ENCODE measurements around the gene DMPK. TPM values are rescaled to one million over a fixed set of nuclear protein-coding genes. Genes with fewer than 3 reads are reported as not detected.

DMPK gene
- total and polyA plus RNA-seq, 9 of the 15 experiments (the other 6 are each of a cell fraction or from before 2014, with no cell fraction given): 0.24 to 31.3 (median 7.3) TPM

- peak overlapping the region; percentile 72 for H3K27ac ChIP-seq (ENCODE audit: extremely low read depth, low read depth, low read length)
- H3K4me1 ChIP-seq (replicated peaks in 1 of 2; ENCODE audit: control insufficient read depth in 2 of 2, insufficient read depth in 2 of 2, low read length in 2 of 2): peaks cover 14 to 20% of the 10 kb centered on the region in 2 experiments; a peak in 4 of 5 replicates
- peak overlapping the region; percentile 84 for H2AFZ ChIP-seq (ENCODE audit: low read depth, low read length)
- peak overlapping the region; percentile 15; the same call in 1 of the 2 replicates for H3K4me3 ChIP-seq
- H3K27me3 ChIP-seq (ENCODE audit: control insufficient read depth in 2 of 2, insufficient read depth in 2 of 2, low read length in 2 of 2): no peaks in the 10 kb centered on the region
- H4K20me1 ChIP-seq (replicated peaks; ENCODE audit: control insufficient read depth, insufficient read depth, low read length): no peaks in the 10 kb centered on the region
- BruUV-seq (replicated peaks): TSS peak; percentile 96
- H3K4me2 ChIP-seq (ENCODE audit: insufficient read depth, low read length): peak overlapping the region; percentile 79
- in situ Hi-C loops (cut with MboI): no loop called here
- peak; percentile 96 for ATAC-seq
- no peaks in the 10 kb centered on the region for H3K9me3 ChIP-seq (replicated peaks; ENCODE audit: control insufficient read depth, insufficient read depth, low read depth, low read length)
- H3K9ac ChIP-seq (ENCODE audit: insufficient read depth in 1 of 2, low read depth in 2 of 2, low read length in 2 of 2): peak overlapping the region; percentile 71 to 76; a peak in 3 of 4 replicates
- no peaks in the 10 kb centered on the region for H3K36me3 ChIP-seq (ENCODE audit: control insufficient read depth, insufficient read depth, low read length)
- no peaks in the 10 kb centered on the region for H3K9me1 ChIP-seq (ENCODE audit: control insufficient read depth, insufficient read depth, low read length)
- intact Hi-C loops (cut with micrococcal nuclease): no loop called here
- ChIA-PET CTCF (ENCODE audit: low intra/inter-chr PET ratio) (no interaction called here), POLR2A (interaction anchor here (1.2 to 2.1 kb wide), 2 partner anchors 9 to 23 kb away, joined by 6 to 7 read pairs; partner anchors contain the start of gene FBXO46)
- no peaks in the 10 kb centered on the region for H3K79me2 ChIP-seq (ENCODE audit: control insufficient read depth, insufficient read depth, low read length)
- DNase-seq (ENCODE audit: extremely low read depth in 1 of 4, low spot score in 3 of 4): peak; percentile 71 to 94 (median 82)
- peak; percentile 95 for FAIRE-seq
- 29% methylated on average over 8 of the region's 10 CpGs for WGBS (ENCODE audit: insufficient coverage, low coverage, missing lambda C conversion rate)
- TF ChIP-seq NR3C1 (CRISPR knock-in tag; IDR thresholded peaks at IDR 0.05): no peak
- TF ChIP-seq ZNF586 (CRISPR knock-in tag; conservative IDR thresholded peaks at IDR 0.05): no peak
- TF ChIP-seq ZNF165 (CRISPR knock-in tag; IDR thresholded peaks at IDR 0.05; ENCODE audit: borderline replicate concordance): no peak
- TF ChIP-seq STAT5A (IDR thresholded peaks at IDR 0.05; ENCODE audit: borderline replicate concordance, low read length): no peak
- TF ChIP-seq KLF13 (tag; IDR thresholded peaks at IDR 0.05; ENCODE audit: borderline replicate concordance, low read depth): no peak
- TF ChIP-seq ELF1 (tag; IDR thresholded peaks at IDR 0.05): peak; percentile 52; the same call in 1 of the 2 replicates
- TF ChIP-seq ZNF592 (IDR thresholded peaks at IDR 0.05): peak; percentile 91
- peak; percentile 73; the same call in 1 of the 2 replicates for TF ChIP-seq GTF2E2 (tag; IDR thresholded peaks at IDR 0.05)
- no peak for TF ChIP-seq ID3 (CRISPR knock-in tag; IDR thresholded peaks at IDR 0.05)
- peak; percentile 72 for TF ChIP-seq ID3 (tag; IDR thresholded peaks at IDR 0.05)
- TF ChIP-seq ZNF280A (IDR thresholded peaks at IDR 0.05; ENCODE audit: low read depth, partially characterized antibody): no peak
- no peak for TF ChIP-seq GABPB2 (CRISPR knock-in tag; conservative IDR thresholded peaks at IDR 0.05)
- TF ChIP-seq CBX2 (IDR thresholded peaks at IDR 0.05; ENCODE audit: insufficient read depth, low read length, poor library complexity, severe bottlenecking): no peak
- no peak for TF ChIP-seq RBM22 (IDR thresholded peaks at IDR 0.05; ENCODE audit: low read depth, low read length, poor library complexity, severe bottlenecking)
- no peak for TF ChIP-seq ZNF444 (CRISPR knock-in tag; IDR thresholded peaks at IDR 0.05)
Observed at GRCh38 chr19:45739498-45740439, 42.5 kb downstream of the DMPK start.

Data from K562 (cell line).